A549 (cell line): Measurements from ENCODE around the gene ATP4A. TPM values are rescaled to one million over a fixed set of nuclear protein-coding genes. Genes with fewer than 3 reads are reported as not detected.

ENCODE experiments used
- ATAC-seq, 2 experiments: fragments of 200-7000 bp in 1 of 2; fragments of >200 bp in 1 of 2; cut with Nextera tagmentation in 1 of 2; cut with Tn5 transposase in 1 of 2; 3 replicates each; pipeline versions ENCODE4 v1.8.0 to v1.9.1; 2018 to 2020; ENCODE audit warnings: mild to moderate bottlenecking in 1 of 2, moderate library complexity in 1 of 2
- CTCF ChIA-PET: fragments of 300-600 bp; sonication (Branson Sonifier 250); formaldehyde crosslinking; extraction: SDS; loops from one replicate; lab custom pipeline; 2021; ENCODE audit warnings: antibody characterized with exemption, inconsistent platforms; lab: Yijun Ruan, JAX
- POLR2A ChIA-PET: fragments of 350-600 bp; formaldehyde crosslinking; extraction: SDS; loops from one replicate; lab custom pipeline; 2021; ENCODE audit warnings: antibody characterized with exemption, inconsistent platforms; lab: Yijun Ruan, JAX
- DNase-seq, 2 experiments: peaks; one replicate each; pipeline versions ENCODE4 v3.0.0 to v3.0.0-alpha.2; 2011 to 2016; ENCODE audit warnings: low read depth in 1 of 2, low spot score in 1 of 2
- FAIRE-seq: peaks from 2 replicates; lab custom pipeline; 2011; peaks lifted over from hg19 to GRCh38; lab: Jason Lieb, UNC
- H3K27ac ChIP-seq, 2 experiments: fragments of >200 bp; sonication (Bioruptor Twin); formaldehyde crosslinking; 3 replicates each; pipeline ENCODE4 v1.5.1; 2016 to 2017
- H3K4me1 ChIP-seq: fragments of >200 bp; sonication (Bioruptor Twin); formaldehyde crosslinking; 3 replicates; pipeline ENCODE4 v1.6.1; 2016
- H3K4me2 ChIP-seq: fragments of >200 bp; sonication (Bioruptor Twin); formaldehyde crosslinking; 3 replicates; pipeline ENCODE4 v1.6.1; 2016
- H3K4me3 ChIP-seq: fragments of >200 bp; sonication (Bioruptor Twin); formaldehyde crosslinking; 3 replicates; pipeline ENCODE4 v1.5.1; 2016
- H3K9me3 ChIP-seq: fragments of >200 bp; sonication (Bioruptor Twin); formaldehyde crosslinking; 3 replicates; pipeline ENCODE4 v1.6.1; 2016
- CEBPB ChIP-seq, 2 experiments: fragments of >200 bp in 1 of 2; sonication (Bioruptor Twin) in 1 of 2; formaldehyde crosslinking in 1 of 2; IDR thresholded peaks; 2 replicates each; pipeline ENCODE4 v1.6.1; 2012 to 2016
- CHD2 ChIP-seq: fragments of 150-350 bp; IDR thresholded peaks from 2 replicates; pipeline ENCODE4 v1.6.1; 2014; ENCODE audit warnings: low read length; ENCODE audit not compliant: partially characterized antibody
- EHMT2 ChIP-seq: fragments of 200-600 bp; sonication (generic); IDR thresholded peaks from 2 replicates; pipeline ENCODE4 v1.6.1; 2016; ENCODE audit warnings: antibody characterized with exemption, low read depth, mild to moderate bottlenecking, moderate library complexity
- ESRRA ChIP-seq: fragments of 150-350 bp; IDR thresholded peaks from 2 replicates; pipeline ENCODE4 v1.6.1; 2014; ENCODE audit warnings: mild to moderate bottlenecking, low read length, borderline replicate concordance
- FOSL2 ChIP-seq, 2 experiments: fragments of 450-650 bp in 1 of 2; fragments of >200 bp in 1 of 2; sonication (Bioruptor Twin) in 1 of 2; formaldehyde crosslinking; IDR thresholded peaks; 2 replicates each; pipeline versions ENCODE4 v1.5.0 to v1.6.1; 2016 to 2020; ENCODE audit warnings: mild to moderate bottlenecking in 1 of 2, moderate library complexity in 1 of 2
- HDAC2 ChIP-seq: fragments of 200-600 bp; sonication (generic); IDR thresholded peaks from 2 replicates; pipeline ENCODE4 v1.6.1; 2016
- HEYL ChIP-seq: fragments of 250-450 bp; sonication (Bioruptor Pico); IDR thresholded peaks from 2 replicates; pipeline ENCODE4 v1.8.0; 2021; ENCODE audit warnings: mild to moderate bottlenecking, moderate library complexity
- JUN ChIP-seq, 2 experiments: fragments of >200 bp; sonication (Bioruptor Twin); formaldehyde crosslinking; IDR thresholded peaks; 2 replicates in 1 of 2; 3 replicates in 1 of 2; pipeline ENCODE4 v1.6.1; 2016 to 2017
- KDM5A ChIP-seq: fragments of 200-600 bp; sonication (generic); IDR thresholded peaks from 2 replicates; pipeline ENCODE4 v1.6.1; 2016; ENCODE audit warnings: antibody characterized with exemption, mild to moderate bottlenecking
- NPAS2 ChIP-seq: fragments of 250-450 bp; sonication (Bioruptor Pico); IDR thresholded peaks from 2 replicates; pipeline ENCODE4 v1.8.0; 2022; ENCODE audit warnings: mild to moderate bottlenecking, moderate library complexity, borderline replicate concordance
- RFX5 ChIP-seq: fragments of 450-650 bp; IDR thresholded peaks from 2 replicates; pipeline ENCODE4 v1.7.1; 2014; ENCODE audit warnings: antibody characterized with exemption, mild to moderate bottlenecking, moderate library complexity
- RNF2 ChIP-seq: fragments of 200-600 bp; sonication (generic); IDR thresholded peaks from 2 replicates; pipeline ENCODE4 v1.6.1; 2016; ENCODE audit warnings: low read depth, mild to moderate bottlenecking, antibody characterized with exemption, moderate library complexity, borderline replicate concordance
- SMC3 ChIP-seq: fragments of >200 bp; sonication (Bioruptor Twin); formaldehyde crosslinking; IDR thresholded peaks from 3 replicates; pipeline ENCODE4 v1.6.1; 2018; ENCODE audit warnings: inconsistent platforms
- ZFP36 ChIP-seq: fragments of 450-650 bp; IDR thresholded peaks from 2 replicates; pipeline ENCODE4 v1.6.1; 2014; ENCODE audit warnings: borderline replicate concordance; ENCODE audit not compliant: partially characterized antibody
- ZNF302 ChIP-seq: fragments of 250-450 bp; sonication (Bioruptor Pico); IDR thresholded peaks from 2 replicates; pipeline ENCODE4 v1.9.0; 2021; ENCODE audit warnings: inconsistent platforms, mild to moderate bottlenecking, moderate library complexity
- ZSCAN20 ChIP-seq: fragments of 250-450 bp; sonication (Bioruptor Pico); IDR thresholded peaks from 2 replicates; pipeline ENCODE4 v1.8.0; 2022; ENCODE audit warnings: mild to moderate bottlenecking, moderate library complexity
- WGBS: methylation state at CpG from one replicate; pipeline ENCODE4 v1.1.6; 2017; ENCODE audit errors: missing lambda C conversion rate; 5-methylcytosine and 5-hydroxymethylcytosine counted together
- polyA plus RNA-seq, 4 experiments: library from polyadenylated mRNA; depleted of rRNA in 3 of 4; stranded (reverse); fragments of >200 nt; fragmentation: RNase III in 1 of 4; extraction: RNeasy Plus Mini Kit Qiagen cat#74134 plus additional on column Dnase treatment in 1 of 4; gene quantifications; 2 replicates in 3 of 4; 3 replicates in 1 of 4; pipeline ENCODE4 v1.2.3, GENCODE V29; 2011 to 2017
- TF ChIP-seq, protein P1 (sequence below): fragments of 200-600 bp; sonication (generic); IDR thresholded peaks from 2 replicates; pipeline ENCODE4 v1.6.1; 2016; ENCODE audit warnings: antibody characterized with exemption, mild to moderate bottlenecking, moderate library complexity
- TF ChIP-seq, protein P2 (sequence below): fragments of >200 bp; sonication (Bioruptor Twin); formaldehyde crosslinking; IDR thresholded peaks from 3 replicates; pipeline ENCODE4 v1.6.1; 2016
- TF ChIP-seq, protein P3 (sequence below): fragments of 150-350 bp; IDR thresholded peaks from 2 replicates; pipeline ENCODE4 v1.6.1; 2014; ENCODE audit warnings: low read depth, mild to moderate bottlenecking, low read length
- TF ChIP-seq, protein P4 (sequence below): fragments of >200 bp; sonication (Bioruptor Twin); formaldehyde crosslinking; IDR thresholded peaks from 2 replicates; pipeline ENCODE4 v1.6.1; 2016
- TF ChIP-seq, protein P5 (sequence below): IDR thresholded peaks from 2 replicates; pipeline ENCODE4 v1.6.1; 2012

Gene ATP4A
- polyA plus RNA-seq, 2 of the 4 experiments (the other 2 are of a cell fraction) = not detected

DNA sequence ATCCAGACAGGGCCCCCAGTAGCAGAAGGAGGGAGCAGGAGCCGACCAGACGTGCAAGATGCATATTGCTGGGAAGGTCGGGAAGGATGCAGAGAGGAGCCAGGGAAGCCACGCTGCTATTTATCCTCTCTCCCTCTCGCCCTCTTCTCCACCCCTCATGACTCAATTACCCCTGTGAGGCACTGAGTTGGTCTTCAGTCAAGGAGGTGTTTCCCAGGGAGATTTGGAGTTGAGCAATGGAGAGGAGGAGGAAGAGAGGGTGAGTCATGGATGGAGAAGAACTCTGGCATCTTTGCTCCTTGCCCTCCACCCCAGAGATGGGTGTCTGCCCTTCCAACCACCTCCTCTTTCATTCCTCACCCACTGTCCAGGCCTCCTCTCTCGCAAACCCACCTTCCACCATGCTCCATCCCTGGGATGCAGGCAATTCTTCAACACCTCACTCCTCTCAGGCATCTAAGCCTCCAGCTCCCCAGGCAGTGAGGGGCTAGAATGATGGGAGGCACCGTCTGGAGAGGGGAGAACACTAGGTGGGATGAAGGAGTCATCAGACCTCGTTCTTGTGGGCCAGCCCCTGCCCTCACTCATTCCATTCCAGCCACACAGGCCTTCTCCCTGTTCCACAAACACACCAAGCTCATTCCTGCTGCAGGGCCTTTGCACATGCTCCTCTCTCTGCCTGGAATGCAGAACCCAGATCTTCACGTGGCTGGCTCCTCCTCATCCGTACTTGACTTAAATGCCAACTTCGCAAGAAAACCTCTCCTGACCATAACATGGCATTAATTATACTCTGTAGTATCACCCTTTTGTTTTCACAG is 35.0 kb downstream of the ATP4A start, which contains the start of gene SBSN:
SBSN (minus strand) TSS at position 94 of the 821 bp plus-strand sequence; CDS start at position 64, 30 bp downstream.
- Histone ChIP-seq H3K4me1 (peaks cover 7% of the 10 kb centered on the region; the same call in 2 of the 3 replicates), H3K27ac (no peak within 1 kb of the TSS), H3K9me3 (no peaks in the 10 kb centered on the region), H3K4me2 (no peak within 1 kb of the TSS), H3K4me3 (no peak within 1 kb of the TSS)
- POLR2A ChIA-PET = interaction anchor here (1.6 kb wide), 1 partner anchor 12 kb away, joined by 3 read pairs; no protein-coding TSS in a partner anchor
- DNase-seq = no peak
- WGBS = 46% methylated on average over 11 of the region's 11 CpGs
- CTCF ChIA-PET = interaction anchor here (0.7 to 5.9 kb wide), 6 partner anchors 8 to 259 kb away, joined by 3 to 52 read pairs (median 4); no protein-coding TSS in a partner anchor
- TF ChIP-seq ZFP36 (no peak), ESRRA (no peak), KDM5A (no peak), EHMT2 (no peak), RFX5 (no peak), CEBPB (IDR thresholded peaks at IDR 0.05) (peak in 1 of 2 experiments; percentile 19; a peak in 2 of 4 replicates), FOSL2 (IDR thresholded peaks at IDR 0.05) (0 out of 2 replicates have a peak, but pooled peaks have one; percentile 9), FOSL2 (CRISPR knock-in tag; IDR thresholded peaks at IDR 0.05) (peak; percentile 55), RNF2 (no peak), JUN (IDR thresholded peaks at IDR 0.05) (no peak), HEYL (CRISPR knock-in tag) (no peak), SMC3 (no peak), CHD2 (no peak)
- TF ChIP-seq, protein P1, sequence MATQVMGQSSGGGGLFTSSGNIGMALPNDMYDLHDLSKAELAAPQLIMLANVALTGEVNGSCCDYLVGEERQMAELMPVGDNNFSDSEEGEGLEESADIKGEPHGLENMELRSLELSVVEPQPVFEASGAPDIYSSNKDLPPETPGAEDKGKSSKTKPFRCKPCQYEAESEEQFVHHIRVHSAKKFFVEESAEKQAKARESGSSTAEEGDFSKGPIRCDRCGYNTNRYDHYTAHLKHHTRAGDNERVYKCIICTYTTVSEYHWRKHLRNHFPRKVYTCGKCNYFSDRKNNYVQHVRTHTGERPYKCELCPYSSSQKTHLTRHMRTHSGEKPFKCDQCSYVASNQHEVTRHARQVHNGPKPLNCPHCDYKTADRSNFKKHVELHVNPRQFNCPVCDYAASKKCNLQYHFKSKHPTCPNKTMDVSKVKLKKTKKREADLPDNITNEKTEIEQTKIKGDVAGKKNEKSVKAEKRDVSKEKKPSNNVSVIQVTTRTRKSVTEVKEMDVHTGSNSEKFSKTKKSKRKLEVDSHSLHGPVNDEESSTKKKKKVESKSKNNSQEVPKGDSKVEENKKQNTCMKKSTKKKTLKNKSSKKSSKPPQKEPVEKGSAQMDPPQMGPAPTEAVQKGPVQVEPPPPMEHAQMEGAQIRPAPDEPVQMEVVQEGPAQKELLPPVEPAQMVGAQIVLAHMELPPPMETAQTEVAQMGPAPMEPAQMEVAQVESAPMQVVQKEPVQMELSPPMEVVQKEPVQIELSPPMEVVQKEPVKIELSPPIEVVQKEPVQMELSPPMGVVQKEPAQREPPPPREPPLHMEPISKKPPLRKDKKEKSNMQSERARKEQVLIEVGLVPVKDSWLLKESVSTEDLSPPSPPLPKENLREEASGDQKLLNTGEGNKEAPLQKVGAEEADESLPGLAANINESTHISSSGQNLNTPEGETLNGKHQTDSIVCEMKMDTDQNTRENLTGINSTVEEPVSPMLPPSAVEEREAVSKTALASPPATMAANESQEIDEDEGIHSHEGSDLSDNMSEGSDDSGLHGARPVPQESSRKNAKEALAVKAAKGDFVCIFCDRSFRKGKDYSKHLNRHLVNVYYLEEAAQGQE = no peak
- TF ChIP-seq, protein P2, sequence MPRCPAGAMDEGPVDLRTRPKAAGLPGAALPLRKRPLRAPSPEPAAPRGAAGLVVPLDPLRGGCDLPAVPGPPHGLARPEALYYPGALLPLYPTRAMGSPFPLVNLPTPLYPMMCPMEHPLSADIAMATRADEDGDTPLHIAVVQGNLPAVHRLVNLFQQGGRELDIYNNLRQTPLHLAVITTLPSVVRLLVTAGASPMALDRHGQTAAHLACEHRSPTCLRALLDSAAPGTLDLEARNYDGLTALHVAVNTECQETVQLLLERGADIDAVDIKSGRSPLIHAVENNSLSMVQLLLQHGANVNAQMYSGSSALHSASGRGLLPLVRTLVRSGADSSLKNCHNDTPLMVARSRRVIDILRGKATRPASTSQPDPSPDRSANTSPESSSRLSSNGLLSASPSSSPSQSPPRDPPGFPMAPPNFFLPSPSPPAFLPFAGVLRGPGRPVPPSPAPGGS = no peak
- TF ChIP-seq, protein P3, sequence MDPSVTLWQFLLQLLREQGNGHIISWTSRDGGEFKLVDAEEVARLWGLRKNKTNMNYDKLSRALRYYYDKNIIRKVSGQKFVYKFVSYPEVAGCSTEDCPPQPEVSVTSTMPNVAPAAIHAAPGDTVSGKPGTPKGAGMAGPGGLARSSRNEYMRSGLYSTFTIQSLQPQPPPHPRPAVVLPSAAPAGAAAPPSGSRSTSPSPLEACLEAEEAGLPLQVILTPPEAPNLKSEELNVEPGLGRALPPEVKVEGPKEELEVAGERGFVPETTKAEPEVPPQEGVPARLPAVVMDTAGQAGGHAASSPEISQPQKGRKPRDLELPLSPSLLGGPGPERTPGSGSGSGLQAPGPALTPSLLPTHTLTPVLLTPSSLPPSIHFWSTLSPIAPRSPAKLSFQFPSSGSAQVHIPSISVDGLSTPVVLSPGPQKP = no peak
- TF ChIP-seq, protein P4, sequence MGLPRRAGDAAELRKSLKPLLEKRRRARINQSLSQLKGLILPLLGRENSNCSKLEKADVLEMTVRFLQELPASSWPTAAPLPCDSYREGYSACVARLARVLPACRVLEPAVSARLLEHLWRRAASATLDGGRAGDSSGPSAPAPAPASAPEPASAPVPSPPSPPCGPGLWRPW = no peak
- ATAC-seq = no peak
- peak; percentile 79 for FAIRE-seq

DNA sequence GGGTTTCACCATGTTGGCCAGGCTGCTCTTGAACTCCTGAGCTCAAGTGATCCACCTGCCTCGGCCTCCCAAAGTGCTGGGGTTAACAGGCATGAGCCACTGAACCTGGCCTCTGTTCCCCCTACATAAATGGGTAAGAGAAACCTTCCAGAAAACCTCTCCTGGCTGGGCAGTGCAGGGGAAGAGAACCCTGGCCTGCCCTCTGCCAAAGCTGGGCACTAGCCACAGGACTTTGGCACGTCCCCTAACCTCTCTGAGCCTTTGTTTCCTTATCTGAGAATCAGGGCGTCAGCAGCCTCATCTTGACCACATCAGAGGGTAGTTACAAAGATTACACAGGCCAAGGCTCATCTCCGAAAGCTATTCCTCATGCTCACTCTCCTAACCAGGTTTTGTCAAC is 37.6 kb downstream of the ATP4A start:
- Histone ChIP-seq H3K4me2 (no peak overlapping the region), H3K27ac (no peak overlapping the region), H3K4me3 (no peak overlapping the region), H3K4me1 (peaks cover 7% of the 10 kb centered on the region; the same call in 1 of the 3 replicates), H3K9me3 (no peaks in the 10 kb centered on the region)
- ChIA-PET CTCF (interaction anchor here (0.8 to 7.5 kb wide), 5 partner anchors 11 to 167 kb away, joined by 3 to 80 read pairs (median 11); no protein-coding TSS in a partner anchor), POLR2A (interaction anchor here (1.0 kb wide), 1 partner anchor 16 kb away, joined by 4 read pairs; no protein-coding TSS in a partner anchor)
- TF ChIP-seq ZSCAN20 (CRISPR knock-in tag) (no peak), RFX5 (no peak), SMC3 (no peak), HDAC2 (no peak), ZNF302 (CRISPR knock-in tag) (no peak), NPAS2 (CRISPR knock-in tag) (no peak), ZFP36 (no peak)
- TF ChIP-seq, protein P5, sequence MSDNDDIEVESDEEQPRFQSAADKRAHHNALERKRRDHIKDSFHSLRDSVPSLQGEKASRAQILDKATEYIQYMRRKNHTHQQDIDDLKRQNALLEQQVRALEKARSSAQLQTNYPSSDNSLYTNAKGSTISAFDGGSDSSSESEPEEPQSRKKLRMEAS = no peak
- 39% methylated on average over 4 of the region's 4 CpGs for WGBS
- ATAC-seq (no peak), FAIRE-seq (no peak), DNase-seq (no peak)
